Calu3 (cell line): Measurements from ENCODE around the gene ADAMTSL3. TPM values are rescaled to one million over a fixed set of nuclear protein-coding genes. Genes with fewer than 3 reads are reported as not detected.
"Not testable (repeated sequence)": the region's sequence is repeated elsewhere in the genome, so short reads cannot be mapped to it uniquely, and the experiment has no call there.

ENCODE experiments used
- BruUV-seq: library from RNA; stranded (reverse); fragments of 400-500 nt; replicated peaks from 2 replicates; lab custom pipeline; 2021; lab: Mats Ljungman, UMichigan
- CTCF ChIA-PET: fragments of 300-600 bp; sonication (Branson Sonifier 250); formaldehyde crosslinking; loops from one replicate; lab custom pipeline; 2022; ENCODE audit warnings: antibody characterized with exemption; lab: Charles Lee
- DNase-seq: peaks from one replicate; pipeline ENCODE4 v3.0.0; 2022
- H3K27ac Mint-ChIP-seq: one replicate; pipeline ENCODE4 v1.8.0; 2022; ENCODE audit warnings: mixed read lengths; ENCODE audit not compliant: unreplicated experiment
- H3K27me3 Mint-ChIP-seq: one replicate; pipeline ENCODE4 v1.8.0; 2022; ENCODE audit warnings: mixed read lengths; ENCODE audit not compliant: unreplicated experiment
- H3K36me3 Mint-ChIP-seq: one replicate; pipeline ENCODE4 v1.8.0; 2022; ENCODE audit warnings: mild to moderate bottlenecking, moderate library complexity, mixed read lengths; ENCODE audit not compliant: insufficient read depth, unreplicated experiment
- H3K4me1 Mint-ChIP-seq: one replicate; pipeline ENCODE4 v1.8.0; 2022; ENCODE audit warnings: mild to moderate bottlenecking, low read depth, mixed read lengths; ENCODE audit not compliant: unreplicated experiment
- H3K4me3 Mint-ChIP-seq: one replicate; pipeline ENCODE4 v1.8.0; 2022; ENCODE audit warnings: mild to moderate bottlenecking, low read depth, moderate library complexity, mixed read lengths; ENCODE audit not compliant: unreplicated experiment
- H3K9me3 Mint-ChIP-seq: one replicate; pipeline ENCODE4 v1.8.0; 2022; ENCODE audit warnings: low read depth, mixed read lengths; ENCODE audit not compliant: unreplicated experiment
- CTCF ChIP-seq: fragments of 200-600 bp; IDR thresholded peaks from one replicate; pipeline ENCODE4 v1.8.0; 2022; ENCODE audit warnings: antibody characterized with exemption; ENCODE audit not compliant: unreplicated experiment
- intact Hi-C: fragments of 100-400 bp; cut with micrococcal nuclease; formaldehyde crosslinking; loops from one replicate; pipeline ENCODE4 v1.10.0; 2022; ENCODE audit not compliant: unreplicated experiment
- total RNA-seq: library from RNA; stranded (reverse); gene quantifications from 2 replicates; pipeline ENCODE4 v1.2.3, GENCODE V29; 2022

Gene ADAMTSL3
- total RNA-seq, 1 experiment from 2014 or later: 2.4 TPM

GRCh38 chr15:83960192-83960829 lies 306.4 kb downstream of the ADAMTSL3 start:
- Mint-ChIP-seq H3K4me3 (no peak overlapping the region), H3K27ac (no peak overlapping the region), H3K27me3 (peaks cover 13% of the 10 kb centered on the region), H3K9me3 (peaks cover 6% of the 10 kb centered on the region), H3K4me1 (no peaks in the 10 kb centered on the region), H3K36me3 (no peaks in the 10 kb centered on the region)
- intact Hi-C loops: no loop called here
- no peak for TF ChIP-seq CTCF
- no TSS peak for BruUV-seq
- no peak for DNase-seq
- CTCF ChIA-PET: no interaction called here

GRCh38 chr15:83961311-83961710 lies 307.4 kb downstream of the ADAMTSL3 start:
- intact Hi-C loops: no loop called here
- no peak for DNase-seq
- Mint-ChIP-seq H3K4me3 (no peak overlapping the region), H3K9me3 (peaks cover 10% of the 10 kb centered on the region), H3K4me1 (no peaks in the 10 kb centered on the region), H3K27me3 (peaks cover 23% of the 10 kb centered on the region), H3K36me3 (no peaks in the 10 kb centered on the region), H3K27ac (no peak overlapping the region)
- no TSS peak for BruUV-seq
- no peak for TF ChIP-seq CTCF
- CTCF ChIA-PET: no interaction called here

DNA sequence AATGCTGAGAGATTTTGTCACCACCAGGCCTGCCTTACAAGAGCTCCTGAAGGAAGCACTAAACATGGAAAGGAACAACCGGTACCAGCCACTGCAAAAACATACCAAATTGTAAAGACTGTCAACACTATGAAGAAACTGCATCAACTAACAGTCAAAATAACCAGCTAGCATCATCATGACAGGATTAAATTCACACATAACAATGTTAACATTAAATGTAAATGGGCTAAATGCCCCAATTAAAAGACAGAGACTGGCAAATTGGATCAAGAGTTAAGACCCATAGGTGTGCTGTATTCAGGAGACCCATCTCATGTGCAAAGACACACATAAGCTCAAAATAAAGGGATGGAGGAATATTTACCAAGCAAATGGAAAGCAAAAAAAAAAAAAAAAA lies 311.0 kb downstream of the ADAMTSL3 start:
- BruUV-seq, intact Hi-C loops, DNase-seq, H3K27ac Mint-ChIP-seq, H3K4me3 Mint-ChIP-seq, H3K4me1 Mint-ChIP-seq, H3K36me3 Mint-ChIP-seq: not testable (repeated sequence)
- CTCF ChIA-PET: interaction anchor here (0.7 kb wide), 1 partner anchor 359 kb away, joined by 4 read pairs; no protein-coding TSS in a partner anchor
- H3K9me3 Mint-ChIP-seq: peaks cover 10% of the 10 kb centered on the region
- H3K27me3 Mint-ChIP-seq: peaks cover 25% of the 10 kb centered on the region

- intact Hi-C loops: no loop called here
- CTCF ChIA-PET: no interaction called here
- Mint-ChIP-seq H3K9me3 (peaks cover 6% of the 10 kb centered on the region), H3K36me3 (no peaks in the 10 kb centered on the region), H3K4me1 (no peaks in the 10 kb centered on the region), H3K27ac (no peak overlapping the region), H3K27me3 (peaks cover 11% of the 10 kb centered on the region), H3K4me3 (no peak overlapping the region)
- TF ChIP-seq CTCF: no peak
- BruUV-seq: no TSS peak
- DNase-seq: no peak
Measured at GRCh38 chr15:83970295-83970890, 316.5 kb downstream of the ADAMTSL3 start.

DNA sequence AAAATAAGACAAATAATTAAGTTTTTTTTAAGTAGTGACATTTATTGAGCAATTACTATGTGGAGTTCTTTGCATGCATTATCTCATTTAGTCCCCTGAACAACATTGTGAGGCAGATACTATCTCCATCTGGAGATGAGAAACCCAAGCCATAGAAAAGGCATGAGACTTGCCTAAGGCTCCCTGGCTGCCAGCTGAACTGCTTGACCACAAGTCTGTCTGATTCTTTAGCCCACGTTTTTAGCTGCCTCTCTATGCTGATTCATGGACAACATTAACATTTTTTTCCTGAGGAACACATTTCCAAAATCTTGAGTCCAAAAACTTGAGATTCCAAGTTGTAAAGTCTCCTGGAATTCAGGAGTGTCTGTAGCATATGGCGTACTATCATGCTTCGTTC lies 318.1 kb downstream of the ADAMTSL3 start:
- H3K27me3 Mint-ChIP-seq: peaks cover 11% of the 10 kb centered on the region
- intact Hi-C loops: no loop called here
- no peak for TF ChIP-seq CTCF
- no TSS peak for BruUV-seq
- DNase-seq: no peak
- no peak overlapping the region for H3K27ac Mint-ChIP-seq
- peaks cover 8% of the 10 kb centered on the region for H3K9me3 Mint-ChIP-seq
- CTCF ChIA-PET: interaction anchor here (0.7 kb wide), 1 partner anchor 410 kb away, joined by 3 read pairs; no protein-coding TSS in a partner anchor
- no peaks in the 10 kb centered on the region for H3K4me1 Mint-ChIP-seq
- H3K36me3 Mint-ChIP-seq: no peaks in the 10 kb centered on the region
- H3K4me3 Mint-ChIP-seq: no peak overlapping the region
